GM19023 (cell line): ENCODE measurements around the gene FAM20A.
"Not testable (repeated sequence)": the region's sequence is repeated elsewhere in the genome, so short reads cannot be mapped to it uniquely, and the experiment has no call there.

ENCODE experiments used
- ATAC-seq: cut with Tn5 transposase; IDR thresholded peaks from one replicate; pipeline ENCODE4 v1.9.1; 2021; ENCODE audit warnings: mild to moderate bottlenecking, moderate library complexity; ENCODE audit not compliant: unreplicated experiment

Gene FAM20A

DNA sequence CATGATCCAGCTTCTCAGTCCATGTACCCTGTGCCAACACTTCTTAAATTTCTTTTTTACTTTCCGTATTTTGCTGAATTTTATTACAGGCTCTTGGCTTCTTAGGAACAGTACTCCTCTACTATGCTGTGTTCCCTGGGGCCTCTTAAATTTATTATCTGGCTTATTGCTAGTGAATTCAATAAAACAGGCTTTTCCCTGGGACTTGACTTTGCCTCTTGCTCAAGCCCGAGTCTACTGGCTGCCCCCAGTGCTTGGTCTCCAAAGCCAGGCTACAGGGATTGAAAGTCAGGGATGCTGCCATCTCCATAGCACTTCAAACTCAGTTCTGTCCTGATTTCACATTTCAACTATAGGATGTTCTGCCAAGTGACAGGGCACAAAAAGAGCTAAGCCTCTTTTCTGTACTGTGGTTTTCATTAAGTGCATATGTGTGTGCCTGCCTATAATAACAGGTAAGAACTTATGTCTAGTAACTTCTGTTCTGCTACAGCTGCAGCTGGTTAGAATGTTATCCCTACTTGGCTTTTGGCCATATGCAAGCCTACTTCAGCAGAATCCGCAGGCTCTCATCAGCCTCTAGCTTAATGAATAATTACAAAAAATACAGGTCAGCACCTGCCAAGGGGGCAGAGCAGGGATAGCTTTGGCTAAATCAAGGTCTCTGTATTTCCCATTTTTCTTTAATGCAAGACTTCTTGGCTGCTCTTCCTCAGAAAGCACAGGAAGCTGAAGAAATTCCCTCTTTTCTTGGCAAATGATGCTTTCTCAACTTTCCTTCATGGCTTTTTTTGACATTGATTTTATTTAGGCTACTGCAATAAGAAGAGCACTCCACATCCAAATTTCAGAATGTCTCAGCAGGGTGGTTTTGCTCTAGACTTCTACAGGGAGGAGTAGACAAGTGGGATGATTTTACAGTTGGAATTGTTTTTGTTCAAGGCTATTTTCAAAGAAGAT is 8.2 kb downstream of the FAM20A start:
- ATAC-seq: no peak

DNA sequence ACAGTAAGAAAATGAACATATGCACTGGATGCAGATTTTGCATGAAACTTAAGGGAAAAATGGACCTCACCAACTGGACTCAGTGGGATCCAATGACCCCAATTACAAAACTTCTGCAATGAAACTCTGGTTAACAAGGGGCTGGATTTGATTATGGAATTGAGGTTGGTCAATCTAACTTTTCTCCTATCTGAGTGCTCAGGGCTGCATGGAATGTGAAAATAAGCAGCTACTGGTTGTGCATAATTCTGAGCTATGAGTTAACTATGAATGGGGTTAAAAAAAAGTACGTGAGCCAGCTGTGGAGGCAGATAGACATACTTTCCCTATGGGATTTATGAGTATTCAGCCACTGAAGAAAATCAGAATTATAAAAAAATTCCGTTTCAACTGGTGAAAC is 9.2 kb downstream of the FAM20A start:
- no peak for ATAC-seq

DNA sequence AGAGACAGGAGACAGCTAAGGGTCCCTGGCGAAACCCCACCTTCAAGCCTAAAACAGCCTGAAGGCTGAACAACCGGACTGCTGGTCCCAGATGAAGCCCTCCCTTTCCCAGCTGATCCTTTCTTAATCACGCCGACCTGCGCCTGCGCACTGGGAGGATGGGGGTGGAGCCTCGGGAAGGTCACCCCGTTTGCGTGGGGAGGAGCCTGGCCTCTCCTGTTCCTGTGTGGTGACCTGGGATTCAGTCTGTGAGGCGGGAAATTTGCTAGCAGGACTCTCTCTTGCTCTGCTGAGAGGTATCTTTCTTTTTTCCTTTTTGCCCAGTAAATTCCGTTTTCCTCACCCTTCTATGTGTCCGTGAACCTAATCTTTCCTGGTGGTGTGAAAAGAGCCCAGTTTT is 9.6 kb downstream of the FAM20A start:
- no peak for ATAC-seq

DNA sequence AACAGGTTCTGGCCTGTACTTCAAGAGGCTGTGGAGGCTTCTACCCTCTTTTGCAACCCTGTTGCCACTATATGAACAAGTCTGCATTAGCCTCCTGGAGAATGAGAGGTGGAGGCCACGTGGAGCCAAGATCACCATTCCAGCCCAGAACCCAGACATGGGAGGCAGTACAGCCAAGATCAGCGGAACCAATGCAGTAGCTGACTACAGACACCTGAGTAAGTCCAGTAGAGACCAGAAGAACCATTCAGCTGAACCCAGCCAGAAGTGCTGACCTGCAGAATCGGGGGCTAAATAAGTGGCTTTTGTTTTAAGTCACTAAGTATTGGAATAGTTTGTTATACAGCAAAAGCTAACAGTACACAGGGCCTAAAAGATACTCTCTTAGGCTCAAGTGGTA is 12.1 kb downstream of the FAM20A start:
- no peak for ATAC-seq

DNA sequence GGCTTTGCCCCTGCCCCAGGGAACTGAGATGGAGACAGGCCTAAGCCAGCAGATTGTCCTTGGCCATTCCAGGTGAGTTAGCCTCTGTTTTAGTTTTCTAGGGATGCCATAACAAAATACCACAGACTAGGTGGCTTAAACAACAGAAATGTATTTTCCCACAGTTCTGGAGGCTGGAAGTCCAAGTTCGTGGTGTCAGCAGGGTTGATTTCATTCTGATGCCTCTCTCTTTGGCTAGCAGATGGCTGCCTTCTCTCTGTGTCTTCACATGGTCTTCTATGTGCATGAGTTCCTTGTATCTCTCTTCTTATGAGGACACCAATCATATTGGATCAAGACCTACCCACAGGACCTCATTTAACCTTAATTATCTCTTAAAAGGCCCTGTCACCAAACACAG is 12.8 kb downstream of the FAM20A start:
- ATAC-seq: no peak

DNA sequence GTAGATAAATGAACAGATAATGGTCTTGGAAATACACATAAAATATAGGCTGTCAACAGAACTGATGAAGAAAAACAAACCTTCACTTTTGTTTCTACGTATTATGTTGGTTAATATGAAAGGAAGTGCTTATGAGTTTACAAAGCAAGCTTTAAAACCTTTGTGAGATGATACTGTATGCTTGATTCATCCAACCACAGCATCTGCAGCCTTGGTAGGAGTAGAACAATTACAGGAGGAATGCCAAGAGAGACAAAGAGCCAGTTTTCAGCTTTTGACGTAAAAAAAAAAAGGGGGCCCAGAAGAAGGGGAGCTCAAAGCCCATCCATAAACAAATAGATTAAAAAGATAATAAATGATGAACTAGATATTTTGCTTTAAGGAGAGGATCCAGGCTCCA is 13.3 kb downstream of the FAM20A start:
- no peak for ATAC-seq

DNA sequence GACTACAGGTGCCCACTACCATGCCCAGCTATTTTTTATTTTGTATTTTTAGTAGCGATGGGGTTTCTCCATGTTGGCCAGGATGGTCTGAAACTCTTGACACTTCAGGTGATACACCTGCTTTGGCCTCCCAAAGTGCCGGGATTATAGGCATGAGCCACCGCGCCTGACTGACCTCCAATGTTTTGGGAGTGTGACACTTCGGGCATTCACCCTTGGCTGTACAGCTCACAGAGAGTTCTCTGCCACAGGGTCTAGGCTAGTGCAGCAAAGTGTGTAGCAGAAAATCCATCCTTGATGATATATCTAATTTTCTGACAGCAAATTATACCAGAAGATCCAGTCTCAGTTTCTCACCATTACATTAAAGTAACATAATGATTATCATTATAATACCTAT is 14.1 kb downstream of the FAM20A start:
- ATAC-seq: no peak

DNA sequence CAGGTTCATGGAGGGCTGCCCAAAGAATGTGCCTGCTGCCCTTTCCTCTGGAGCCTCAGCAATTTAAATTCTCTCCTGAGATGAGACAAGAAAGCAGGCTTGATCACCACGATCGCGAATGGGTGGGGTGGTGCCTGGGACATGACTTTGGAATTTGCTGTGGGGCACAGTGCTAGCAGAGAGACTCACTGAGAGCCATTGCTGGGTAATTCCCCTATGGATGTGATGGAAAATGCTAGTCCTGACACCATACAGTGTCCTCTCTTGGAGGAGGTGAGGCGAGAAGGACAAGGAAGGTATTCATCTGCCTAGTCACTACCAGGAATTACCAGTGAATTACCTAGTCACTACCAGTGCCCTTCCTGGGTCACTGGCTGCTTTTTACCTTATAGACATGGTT is 15.5 kb downstream of the FAM20A start:
- ATAC-seq: no peak

DNA sequence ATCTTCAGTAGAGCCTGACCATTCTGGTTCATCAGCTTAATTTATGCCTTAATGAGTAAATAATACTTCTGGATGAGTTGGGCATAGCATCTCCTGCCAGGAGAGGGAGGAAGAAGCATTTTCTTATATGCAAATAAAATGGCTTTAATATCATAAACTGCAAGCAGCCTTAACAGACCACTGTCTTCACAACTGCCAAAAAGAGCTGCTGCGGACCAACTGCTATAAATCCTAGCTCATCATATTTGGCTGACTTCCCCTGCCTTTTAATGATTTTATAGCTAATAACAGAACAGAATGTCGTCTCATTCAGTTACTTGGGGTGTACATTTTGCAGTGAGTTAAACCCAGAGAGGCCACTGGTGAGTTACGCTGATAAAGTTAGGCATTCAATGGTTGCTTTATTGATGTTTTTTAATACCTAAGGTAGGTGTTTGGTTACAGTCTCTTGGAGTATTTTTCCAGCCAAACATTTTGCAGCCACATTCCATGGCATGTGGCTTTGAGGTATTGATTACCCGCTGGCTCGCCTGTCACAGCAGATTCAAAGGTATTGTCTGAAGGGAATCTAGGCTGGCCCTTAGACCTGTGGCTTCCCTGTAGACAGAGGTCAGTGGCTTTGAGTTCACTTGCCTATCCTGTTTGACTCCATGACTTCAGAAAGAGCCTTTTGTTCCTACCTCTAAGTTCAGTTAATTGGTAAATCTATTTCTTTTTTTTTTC is 16.4 kb downstream of the FAM20A start:
- no peak for ATAC-seq

DNA sequence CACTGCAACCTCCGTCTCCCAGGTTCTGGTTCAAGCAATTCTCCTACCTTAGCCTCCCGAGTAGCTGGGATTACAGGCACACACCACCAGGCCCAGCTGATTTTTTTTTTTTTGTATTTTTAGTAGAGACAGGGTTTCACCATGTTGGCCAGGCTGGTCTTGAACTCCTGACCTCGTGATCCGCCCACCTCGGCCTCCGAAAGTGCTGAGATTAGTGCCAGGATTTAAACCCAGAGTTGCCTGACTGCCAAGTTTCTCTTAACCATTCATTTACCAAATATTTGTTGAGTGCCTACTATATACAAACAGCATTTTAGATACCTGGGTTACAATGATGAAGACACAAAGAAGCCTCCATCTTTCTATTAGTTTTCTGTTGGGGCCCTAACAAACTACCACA is 18.3 kb downstream of the FAM20A start:
- ATAC-seq: not testable (repeated sequence)

DNA sequence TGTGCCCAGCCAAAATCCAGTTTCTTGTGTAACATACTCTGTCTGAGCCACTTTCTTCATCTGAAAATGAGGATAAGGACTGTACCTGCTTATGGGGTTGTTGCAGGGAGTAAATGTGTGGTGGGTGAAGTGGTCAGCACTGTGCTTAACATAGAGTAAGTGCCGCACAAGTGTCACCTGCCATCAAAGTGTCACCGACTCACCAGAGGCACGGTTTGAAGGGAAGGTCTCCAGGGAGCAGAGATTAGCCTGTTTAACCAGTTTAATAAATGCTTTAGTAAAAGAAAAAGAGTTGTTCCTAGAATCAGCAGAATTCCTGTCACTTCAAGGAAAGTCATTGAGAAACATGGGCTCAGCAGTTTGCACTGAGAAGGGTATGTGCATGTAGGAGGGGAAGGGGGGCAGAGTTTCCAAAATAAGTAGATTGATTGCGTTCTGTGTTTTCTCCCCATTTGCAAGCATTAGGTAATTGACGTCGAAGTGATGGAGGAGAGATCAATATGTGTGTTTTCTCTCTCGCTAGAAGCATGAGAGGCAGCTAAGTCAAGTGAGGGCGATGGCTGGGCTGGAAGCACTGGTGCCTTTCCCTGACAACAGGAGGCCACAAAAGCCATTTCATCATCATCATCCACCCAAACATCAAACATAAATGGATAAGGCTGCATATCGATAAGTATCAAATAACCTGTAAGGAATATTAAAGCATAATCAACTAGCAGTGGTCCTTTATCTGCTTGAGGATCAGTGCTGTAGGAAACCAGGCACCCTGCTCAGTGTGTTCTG is 19.1 kb downstream of the FAM20A start:
- no peak for ATAC-seq

DNA sequence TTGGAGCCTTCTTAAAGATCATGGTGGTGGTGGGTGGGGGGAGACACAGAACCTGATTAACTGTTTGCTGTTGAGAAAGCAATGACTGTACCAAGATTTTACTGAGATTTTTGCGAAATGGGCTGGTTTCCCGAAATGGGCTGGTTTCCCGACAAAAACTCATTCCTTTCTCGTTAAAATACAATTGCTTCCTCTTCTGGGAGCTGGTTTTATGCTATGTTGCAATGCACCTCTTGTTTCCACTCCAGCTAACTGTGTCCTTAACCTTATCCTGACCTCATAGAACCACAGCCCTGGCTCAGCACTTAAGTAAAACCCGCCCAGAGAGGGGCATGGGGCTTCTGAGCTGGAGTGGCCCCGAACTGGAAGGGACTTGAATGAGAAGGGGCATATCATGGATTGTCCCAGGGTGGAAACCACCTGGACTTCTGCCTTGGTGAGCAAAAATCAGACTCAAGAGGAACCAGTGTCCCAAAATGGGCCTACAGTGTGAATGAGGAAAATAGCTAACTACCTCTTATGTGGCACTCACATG is 20.9 kb downstream of the FAM20A start:
- ATAC-seq: no peak

DNA sequence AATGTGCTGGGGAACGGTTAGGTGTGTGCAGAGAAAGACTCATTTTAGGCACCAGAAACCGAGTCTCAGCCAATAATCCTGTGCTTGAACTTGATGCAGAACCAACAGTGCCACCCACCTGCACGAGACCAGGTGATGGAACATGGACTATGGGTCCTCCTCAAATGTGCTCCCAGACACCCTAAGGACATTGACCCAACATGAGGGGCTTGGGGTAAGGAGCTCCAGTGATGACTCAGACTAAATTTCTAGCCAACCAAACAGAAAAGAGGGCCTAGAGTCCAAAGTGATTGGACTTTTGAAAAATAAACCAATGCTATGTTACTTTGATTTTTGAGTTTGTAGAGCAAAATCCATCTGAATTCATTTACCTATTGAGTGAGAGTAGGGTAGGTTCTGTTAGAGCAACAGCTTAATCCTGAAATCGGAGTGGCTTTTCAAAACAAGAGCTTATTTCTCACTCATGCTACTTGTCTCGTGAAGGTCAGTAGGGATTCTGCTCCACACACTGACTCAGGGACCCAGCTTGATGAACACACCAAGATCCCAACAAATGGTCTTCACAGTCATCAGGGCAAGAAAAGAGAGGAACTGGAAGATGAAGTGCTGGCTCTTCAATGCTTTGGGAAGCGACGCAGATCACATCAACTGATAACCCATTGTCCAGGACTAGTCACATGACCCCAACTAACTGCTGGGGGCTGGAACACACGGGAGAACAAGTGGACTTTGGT is 21.8 kb downstream of the FAM20A start:
- no peak for ATAC-seq

DNA sequence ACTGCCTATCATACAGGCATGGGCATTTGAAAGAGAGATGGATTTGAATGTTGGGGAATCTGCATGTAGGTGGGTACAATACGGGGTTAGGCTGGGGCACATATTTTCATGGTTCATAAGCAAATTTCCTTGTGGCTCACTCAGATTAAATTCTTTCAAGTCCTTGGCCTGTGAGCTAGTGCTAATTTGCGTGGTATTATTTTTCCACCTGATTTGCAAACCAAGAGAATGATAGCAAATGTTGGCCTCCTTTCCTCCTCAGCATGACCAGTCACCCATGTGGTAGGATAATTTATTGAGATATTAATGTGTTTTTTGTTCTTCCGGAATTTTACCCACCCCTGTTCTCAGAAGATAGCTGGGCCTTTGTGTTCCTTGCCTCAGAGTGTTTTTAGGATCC is 22.9 kb downstream of the FAM20A start:
- ATAC-seq: no peak

DNA sequence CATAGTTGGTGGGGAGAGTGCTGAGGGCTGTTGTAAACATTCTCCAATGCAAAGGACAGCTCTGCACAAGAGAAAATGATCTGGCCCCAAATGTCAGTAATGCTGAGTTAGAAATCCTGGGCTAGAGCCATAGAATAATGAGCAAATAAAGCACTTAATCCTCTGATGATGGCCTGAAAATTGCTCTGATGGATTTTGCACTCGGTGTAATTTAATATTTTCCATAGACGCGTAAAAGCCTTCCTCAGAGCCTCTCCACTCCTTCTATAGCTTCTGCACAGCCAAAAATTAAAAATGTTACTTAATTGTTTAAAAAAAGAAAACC is 23.7 kb downstream of the FAM20A start:
- no peak for ATAC-seq

DNA sequence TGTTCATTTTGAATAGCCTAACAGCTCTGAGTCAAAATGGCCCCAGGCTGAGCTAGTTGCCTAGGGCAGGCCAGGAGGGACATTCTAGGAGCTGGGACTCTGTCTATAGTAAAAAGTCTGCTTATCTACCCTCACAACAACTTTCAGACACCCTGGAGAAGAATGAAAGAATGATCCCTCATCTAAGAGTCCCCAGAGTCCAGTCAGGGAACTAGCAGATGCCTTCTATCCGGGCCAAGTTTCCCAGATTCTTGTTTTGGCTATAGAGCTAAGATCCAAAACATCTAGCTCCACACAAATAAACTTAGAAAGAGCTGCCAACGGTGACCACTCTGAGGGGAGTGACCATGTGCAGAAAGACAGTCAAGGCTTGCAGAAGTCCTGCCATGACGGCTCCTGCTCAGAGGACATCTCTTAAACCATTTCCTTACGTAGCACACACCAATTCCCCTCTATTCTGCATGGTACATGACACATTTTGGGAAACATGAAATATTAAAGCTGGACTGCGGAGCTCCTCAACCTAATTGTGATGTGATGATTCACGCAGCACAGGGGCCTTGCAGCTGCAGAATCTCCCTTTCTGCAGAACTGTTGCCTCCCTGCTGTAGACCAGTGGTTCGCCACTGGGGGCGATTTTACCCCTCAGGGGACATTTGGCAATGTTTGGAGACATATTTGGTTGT is 24.2 kb downstream of the FAM20A start:
- ATAC-seq: no peak

DNA sequence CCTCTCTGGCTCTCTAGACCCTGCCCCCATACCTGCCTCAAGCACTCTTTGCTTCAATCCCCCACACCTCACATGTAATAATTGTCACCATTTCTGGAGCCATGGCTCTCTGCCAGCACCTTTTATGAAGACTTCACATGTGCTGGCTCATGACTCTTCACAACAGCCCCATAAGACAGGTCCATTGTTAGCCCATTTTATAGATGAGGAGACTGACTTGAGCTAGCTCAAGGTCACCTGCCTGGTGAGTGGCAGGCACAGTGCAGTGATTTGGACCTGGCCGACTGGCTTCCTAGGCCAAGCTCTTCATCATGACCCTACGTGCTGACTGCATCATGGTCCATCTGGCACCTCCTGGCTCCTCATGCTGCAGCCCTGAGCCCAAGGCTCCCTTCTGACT is 25.0 kb downstream of the FAM20A start:
- no peak for ATAC-seq

DNA sequence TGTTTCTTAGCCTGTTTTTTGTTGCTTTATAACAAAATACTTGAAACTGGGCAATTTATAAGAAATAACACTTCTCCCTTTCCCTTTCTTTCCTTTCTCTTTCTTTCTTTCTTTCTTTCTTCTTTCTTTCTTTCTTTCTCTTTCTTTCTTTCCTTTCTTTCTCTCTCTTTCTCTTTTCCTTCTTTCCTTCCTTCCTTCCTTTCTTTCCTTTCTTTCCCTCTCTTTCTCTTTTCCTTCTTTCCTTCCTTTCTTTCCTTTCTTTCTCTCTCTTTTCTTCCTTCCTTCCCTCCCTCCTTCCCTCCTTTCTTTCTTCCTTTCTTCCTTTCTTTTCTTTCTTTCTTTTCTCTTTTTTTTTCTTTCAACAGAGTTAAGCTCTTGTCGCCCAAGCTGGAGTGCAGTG is 27.8 kb downstream of the FAM20A start:
- ATAC-seq: no peak

DNA sequence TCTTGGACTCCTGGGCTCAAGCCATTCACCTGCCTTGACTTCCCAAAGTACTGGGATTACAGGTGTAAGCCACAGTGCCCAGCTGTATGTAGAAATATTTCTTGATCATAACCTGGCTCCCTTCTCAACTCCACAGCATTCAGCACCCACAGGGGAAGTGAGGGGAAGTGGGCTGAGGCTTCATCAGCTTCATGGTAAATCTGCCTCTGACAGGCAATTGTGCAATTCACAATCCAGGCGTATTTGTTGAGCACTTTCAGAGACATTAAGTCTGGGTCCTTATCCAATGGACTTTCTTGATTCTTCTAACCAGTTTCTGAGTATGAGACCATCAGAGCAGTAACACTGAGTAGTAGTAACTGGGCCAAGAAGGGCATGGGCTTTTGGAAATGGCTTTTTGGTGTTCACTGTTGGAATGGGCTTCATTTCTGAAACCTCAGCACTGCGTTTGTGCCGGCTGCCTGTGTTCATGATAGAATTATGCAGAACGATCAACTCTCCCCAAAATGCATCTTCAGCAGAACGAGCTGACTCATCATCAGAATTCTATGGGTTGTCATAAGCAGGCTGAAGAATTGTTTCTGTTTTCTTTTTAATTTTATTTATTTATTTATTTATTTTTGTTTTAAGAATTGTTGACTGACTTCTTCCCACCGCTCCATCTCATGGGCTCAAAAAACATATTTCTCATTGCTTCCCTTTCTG is 28.9 kb downstream of the FAM20A start:
- ATAC-seq: no peak
